ENCODE data around the gene AKR7A2.
"Not testable (repeated sequence)": the region's sequence is repeated elsewhere in the genome, so short reads cannot be mapped to it uniquely, and the experiment has no call there.

The AKR7A2 gene

DNA sequence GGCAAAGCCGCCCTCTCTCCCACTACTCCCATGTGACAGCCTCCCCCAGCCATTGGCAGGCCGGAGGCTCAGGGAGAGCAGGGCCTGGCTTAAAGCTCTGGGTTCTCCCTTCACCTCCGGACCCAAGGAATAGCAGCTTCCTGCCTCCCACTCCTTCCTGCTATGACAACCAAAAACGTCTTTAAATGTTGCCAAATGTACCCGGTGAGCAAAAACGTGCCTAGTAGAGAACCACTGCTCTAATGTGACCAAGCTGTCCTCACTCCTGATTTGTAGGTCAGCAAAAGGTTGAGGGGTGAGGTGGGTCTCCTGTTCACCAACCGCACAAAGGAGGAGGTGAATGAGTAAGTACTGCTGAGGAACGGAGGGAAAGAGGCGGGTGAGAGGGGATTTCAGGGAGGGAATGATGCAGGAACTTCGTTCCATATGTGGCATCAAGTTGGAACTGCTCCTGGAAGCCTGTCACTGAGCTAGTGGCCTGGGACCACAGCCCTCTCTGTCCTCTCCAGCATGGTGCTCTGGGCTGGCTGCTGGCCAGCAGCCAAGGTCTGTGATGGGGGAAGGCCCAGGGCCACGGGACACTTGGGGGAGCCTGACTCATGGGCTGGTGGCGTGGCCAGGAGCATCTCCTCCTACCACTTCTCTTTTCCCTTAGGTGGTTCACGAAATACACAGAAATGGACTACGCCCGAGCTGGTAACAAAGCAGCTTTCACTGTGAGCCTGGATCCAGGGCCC is 54.6 kb downstream of the AKR7A2 start:
- DNase-seq, result no peak

DNA sequence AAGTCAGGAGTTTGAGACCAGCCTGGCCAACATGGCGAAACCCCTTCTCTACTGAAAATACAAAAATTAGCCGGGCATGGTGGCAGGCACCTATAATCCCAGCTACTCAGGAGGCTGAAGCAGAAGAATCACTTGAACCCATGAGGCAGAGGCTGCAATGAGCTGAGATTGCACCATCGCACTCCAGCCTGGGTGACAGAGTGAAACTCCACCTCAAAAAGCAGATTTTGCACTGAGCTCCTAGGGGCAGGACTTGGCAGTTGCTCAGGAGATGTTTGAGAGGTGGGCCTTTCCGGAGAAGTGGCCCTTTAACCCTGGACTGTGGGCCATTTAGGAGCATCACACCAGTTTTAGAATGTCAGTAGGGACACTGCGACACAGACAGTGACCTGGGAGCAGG is 55.6 kb downstream of the AKR7A2 start:
- DNase-seq, result not testable (repeated sequence)

DNA sequence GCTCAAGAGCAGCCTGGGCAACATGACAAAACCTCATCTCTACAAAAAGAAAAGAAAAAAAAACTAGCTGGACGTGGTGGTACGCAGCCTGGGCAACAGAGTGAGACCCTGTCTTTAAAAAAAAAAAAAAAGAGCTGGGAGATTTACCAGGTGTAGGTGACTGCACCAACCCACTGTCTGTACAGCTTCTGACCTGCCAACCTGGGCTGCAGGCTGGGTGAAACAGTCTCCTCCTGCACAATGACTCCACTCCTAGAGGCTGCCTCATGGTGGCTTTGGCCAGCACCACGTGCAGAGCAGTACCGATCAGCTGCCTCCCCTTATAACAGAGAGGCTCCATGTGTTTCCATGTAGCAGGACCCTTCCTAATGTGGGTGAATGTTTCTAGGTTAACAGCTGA is 56.7 kb downstream of the AKR7A2 start:
- no peak for DNase-seq

DNA sequence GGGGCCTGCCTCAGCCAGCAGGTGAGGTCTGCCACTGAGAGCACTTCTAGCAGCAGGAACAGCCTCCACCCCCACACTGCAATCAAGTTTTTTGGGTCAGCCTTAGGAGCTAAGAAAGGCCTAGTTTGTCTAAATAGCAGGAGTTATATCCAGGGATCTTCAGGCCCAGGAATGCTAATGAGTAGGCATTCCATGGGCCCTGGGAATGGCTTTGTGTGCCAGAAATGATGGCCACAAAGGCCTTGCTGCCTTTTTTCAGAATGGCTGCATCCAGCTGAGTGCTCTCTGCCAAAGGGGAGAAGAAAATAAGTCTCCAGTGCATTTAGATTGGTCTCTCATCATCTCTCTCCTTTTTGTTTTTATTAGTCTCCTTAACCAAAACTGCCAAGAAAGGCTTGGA is 57.5 kb downstream of the AKR7A2 start:
- no peak for DNase-seq

Data from eye (tissue), 1 donor.